ENCODE measurements around the gene PCP4L1. TPM values are rescaled to one million over a fixed set of nuclear protein-coding genes. Genes with fewer than 3 reads are reported as not detected.

Gene PCP4L1
- total RNA-seq, 1 experiment from 2014 or later, result not detected

GRCh38 chr1:161218301-161219077, 40.1 kb upstream of the PCP4L1 start:
- peaks cover 4% of the 10 kb centered on the region for H3K36me3 ChIP-seq (ENCODE audit: low read depth)
- no peak overlapping the region for H3K4me3 ChIP-seq
- no peak for DNase-seq
- peaks cover 5% of the 10 kb centered on the region; the same call in 1 of the 2 replicates for H3F3A ChIP-seq (ENCODE audit: insufficient read depth, low read depth)
- no peak overlapping the region for H3K4me2 ChIP-seq
- H3K4me1 ChIP-seq (replicated peaks; ENCODE audit: insufficient read depth), result peaks cover 7% of the 10 kb centered on the region; the same call in 1 of the 2 replicates
- no peaks in the 10 kb centered on the region for H4K20me1 ChIP-seq (ENCODE audit: insufficient read depth)
- no peak for TF ChIP-seq EZH2 (IDR thresholded peaks at IDR 0.05; ENCODE audit: low read depth)
- TF ChIP-seq, protein P1, sequence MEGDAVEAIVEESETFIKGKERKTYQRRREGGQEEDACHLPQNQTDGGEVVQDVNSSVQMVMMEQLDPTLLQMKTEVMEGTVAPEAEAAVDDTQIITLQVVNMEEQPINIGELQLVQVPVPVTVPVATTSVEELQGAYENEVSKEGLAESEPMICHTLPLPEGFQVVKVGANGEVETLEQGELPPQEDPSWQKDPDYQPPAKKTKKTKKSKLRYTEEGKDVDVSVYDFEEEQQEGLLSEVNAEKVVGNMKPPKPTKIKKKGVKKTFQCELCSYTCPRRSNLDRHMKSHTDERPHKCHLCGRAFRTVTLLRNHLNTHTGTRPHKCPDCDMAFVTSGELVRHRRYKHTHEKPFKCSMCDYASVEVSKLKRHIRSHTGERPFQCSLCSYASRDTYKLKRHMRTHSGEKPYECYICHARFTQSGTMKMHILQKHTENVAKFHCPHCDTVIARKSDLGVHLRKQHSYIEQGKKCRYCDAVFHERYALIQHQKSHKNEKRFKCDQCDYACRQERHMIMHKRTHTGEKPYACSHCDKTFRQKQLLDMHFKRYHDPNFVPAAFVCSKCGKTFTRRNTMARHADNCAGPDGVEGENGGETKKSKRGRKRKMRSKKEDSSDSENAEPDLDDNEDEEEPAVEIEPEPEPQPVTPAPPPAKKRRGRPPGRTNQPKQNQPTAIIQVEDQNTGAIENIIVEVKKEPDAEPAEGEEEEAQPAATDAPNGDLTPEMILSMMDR (conservative IDR thresholded peaks at IDR 0.05), result no peak
- no peaks in the 10 kb centered on the region for H3K9me2 ChIP-seq (ENCODE audit: insufficient read depth)
- CTCF ChIA-PET, result no interaction called here
- no peaks in the 10 kb centered on the region for H3K9me3 ChIP-seq (ENCODE audit: insufficient read depth, low read depth)
- POLR2A ChIA-PET (ENCODE audit: unreplicated experiment), result interaction anchor here (0.6 kb wide), 1 partner anchor 200 kb away, joined by 3 read pairs; no protein-coding TSS in a partner anchor
- H3K79me2 ChIP-seq (ENCODE audit: low read depth), result no peaks in the 10 kb centered on the region
- BruUV-seq (replicated peaks), result no TSS peak
- H2AFZ ChIP-seq, result no peak overlapping the region
- no peaks in the 10 kb centered on the region for H3K27me3 ChIP-seq (ENCODE audit: insufficient read depth, low read depth)
- intact Hi-C loops (cut with micrococcal nuclease; ENCODE audit: unreplicated experiment), result no loop called here
- H3K27ac ChIP-seq, result no peak overlapping the region

- ChIA-PET POLR2A (ENCODE audit: unreplicated experiment) (interaction anchor here (0.6 kb wide), 1 partner anchor 201 kb away, joined by 3 read pairs; no protein-coding TSS in a partner anchor), CTCF (no interaction called here)
- DNase-seq, result no peak
- no peak overlapping the region for H2AFZ ChIP-seq
- no peaks in the 10 kb centered on the region for H4K20me1 ChIP-seq (ENCODE audit: insufficient read depth)
- no peak overlapping the region for H3K4me2 ChIP-seq
- no peak overlapping the region for H3K4me3 ChIP-seq
- no peak overlapping the region for H3K27ac ChIP-seq
- H3K4me1 ChIP-seq (replicated peaks; ENCODE audit: insufficient read depth), result peaks cover 7% of the 10 kb centered on the region; the same call in 1 of the 2 replicates
- no peaks in the 10 kb centered on the region for H3K9me2 ChIP-seq (ENCODE audit: insufficient read depth)
- intact Hi-C loops (cut with micrococcal nuclease; ENCODE audit: unreplicated experiment), result no loop called here
- no peaks in the 10 kb centered on the region for H3K36me3 ChIP-seq (ENCODE audit: low read depth)
- H3K79me2 ChIP-seq (ENCODE audit: low read depth), result no peaks in the 10 kb centered on the region
- no TSS peak for BruUV-seq (replicated peaks)
- TF ChIP-seq, protein P1 (conservative IDR thresholded peaks at IDR 0.05), result no peak
- TF ChIP-seq EZH2 (IDR thresholded peaks at IDR 0.05; ENCODE audit: low read depth), result no peak
- H3K27me3 ChIP-seq (ENCODE audit: insufficient read depth, low read depth), result no peaks in the 10 kb centered on the region
- H3F3A ChIP-seq (ENCODE audit: insufficient read depth, low read depth), result peaks cover 5% of the 10 kb centered on the region; the same call in 1 of the 2 replicates
- no peaks in the 10 kb centered on the region for H3K9me3 ChIP-seq (ENCODE audit: insufficient read depth, low read depth)
Measured at GRCh38 chr1:161219078-161219892, 39.3 kb upstream of the PCP4L1 start.

GRCh38 chr1:161220002-161220401, 38.5 kb upstream of the PCP4L1 start:
- Histone ChIP-seq H3F3A (ENCODE audit: insufficient read depth, low read depth) (peaks cover 5% of the 10 kb centered on the region; the same call in 1 of the 2 replicates), H3K4me2 (no peak overlapping the region), H2AFZ (no peak overlapping the region), H4K20me1 (ENCODE audit: insufficient read depth) (no peaks in the 10 kb centered on the region), H3K27ac (no peak overlapping the region), H3K4me3 (no peak overlapping the region), H3K9me2 (ENCODE audit: insufficient read depth) (no peaks in the 10 kb centered on the region), H3K9me3 (ENCODE audit: insufficient read depth, low read depth) (no peaks in the 10 kb centered on the region), H3K79me2 (ENCODE audit: low read depth) (no peaks in the 10 kb centered on the region), H3K4me1 (replicated peaks; ENCODE audit: insufficient read depth) (peaks cover 7% of the 10 kb centered on the region; the same call in 1 of the 2 replicates), H3K36me3 (ENCODE audit: low read depth) (no peaks in the 10 kb centered on the region), H3K27me3 (ENCODE audit: insufficient read depth, low read depth) (no peaks in the 10 kb centered on the region)
- no peak for DNase-seq
- ChIA-PET POLR2A (ENCODE audit: unreplicated experiment) (no interaction called here), CTCF (no interaction called here)
- TF ChIP-seq, protein P1 (conservative IDR thresholded peaks at IDR 0.05), result no peak
- no peak for TF ChIP-seq EZH2 (IDR thresholded peaks at IDR 0.05; ENCODE audit: low read depth)
- intact Hi-C loops (cut with micrococcal nuclease; ENCODE audit: unreplicated experiment), result loop anchor here (10.0 kb wide), 1 partner anchor 545 kb away; the partner anchor contains the start of gene ATF6
- BruUV-seq (replicated peaks), result no TSS peak

Measured in PC-9 (cell line).